ENCODE results near the gene FOXP1. TPM values are rescaled to one million over a fixed set of nuclear protein-coding genes. Genes with fewer than 3 reads are reported as not detected.

Gene FOXP1
- total RNA-seq, 4 donors from 2014 or later, result 13.2 to 46.6 (median 29.2) TPM

- H3K4me3 ChIP-seq, result no peak overlapping the region
- ATAC-seq (no peak), DNase-seq (no peak)
- intact Hi-C loops (cut with DNase I; ENCODE audit: low total_unique reads), result no loop called here
- no peaks in the 10 kb centered on the region for H3K27me3 ChIP-seq
- no peaks in the 10 kb centered on the region for H3K36me3 ChIP-seq
- H3K4me1 ChIP-seq, result peaks cover 2% of the 10 kb centered on the region in 2 donors
- H3K9me3 ChIP-seq, result no peaks in the 10 kb centered on the region
- in situ Hi-C loops (cut with MboI; ENCODE audit: low sequenced_read_pairs in 4 of 4), result no loop called here
- H3K27ac ChIP-seq, result no peak overlapping the region
- TF ChIP-seq POLR2A (IDR thresholded peaks at IDR 0.05) (no peak), CTCF (IDR thresholded peaks at IDR 0.05 in 4 of 5, conservative IDR thresholded peaks at IDR 0.05 in 1 of 5) (no peak)
Observed at GRCh38 chr3:71346061-71346460, 237.5 kb downstream of the FOXP1 start.

- no peak for ATAC-seq
- Histone ChIP-seq H3K27me3 (no peaks in the 10 kb centered on the region), H3K36me3 (no peaks in the 10 kb centered on the region), H3K9me3 (no peaks in the 10 kb centered on the region), H3K27ac (no peak overlapping the region), H3K4me3 (no peak overlapping the region), H3K4me1 (no peaks in the 10 kb centered on the region)
- in situ Hi-C loops (cut with MboI; ENCODE audit: low sequenced_read_pairs in 4 of 4), result no loop called here
- intact Hi-C loops (cut with DNase I; ENCODE audit: low total_unique reads), result no loop called here
- TF ChIP-seq POLR2A (IDR thresholded peaks at IDR 0.05) (no peak), CTCF (IDR thresholded peaks at IDR 0.05 in 4 of 5, conservative IDR thresholded peaks at IDR 0.05 in 1 of 5) (no peak)
- DNase-seq, result no peak
Observed at GRCh38 chr3:71345429-71346040, 238.0 kb downstream of the FOXP1 start.

- TF ChIP-seq CTCF (IDR thresholded peaks at IDR 0.05 in 4 of 5, conservative IDR thresholded peaks at IDR 0.05 in 1 of 5), result no peak
- in situ Hi-C loops (cut with MboI; ENCODE audit: low sequenced_read_pairs in 4 of 4) (no loop called here), intact Hi-C loops (cut with DNase I; ENCODE audit: low total_unique reads) (no loop called here)
- Histone ChIP-seq H3K36me3 (no peaks in the 10 kb centered on the region), H3K4me3 (no peak overlapping the region), H3K9me3 (no peaks in the 10 kb centered on the region), H3K27me3 (no peaks in the 10 kb centered on the region), H3K27ac (no peak overlapping the region), H3K4me1 (no peaks in the 10 kb centered on the region)
- ATAC-seq, result no peak
- no peak for DNase-seq
Observed at GRCh38 chr3:71341721-71342120, 241.8 kb downstream of the FOXP1 start.

- H3K27ac ChIP-seq, result no peak overlapping the region
- ATAC-seq, result no peak
- TF ChIP-seq CTCF (IDR thresholded peaks at IDR 0.05 in 4 of 5, conservative IDR thresholded peaks at IDR 0.05 in 1 of 5) (no peak), POLR2A (IDR thresholded peaks at IDR 0.05) (no peak)
- intact Hi-C loops (cut with DNase I; ENCODE audit: low total_unique reads) (no loop called here), in situ Hi-C loops (cut with MboI; ENCODE audit: low sequenced_read_pairs in 4 of 4) (no loop called here)
- H3K4me3 ChIP-seq, result no peak overlapping the region
- no peaks in the 10 kb centered on the region for H3K27me3 ChIP-seq
- H3K9me3 ChIP-seq, result no peaks in the 10 kb centered on the region
- no peaks in the 10 kb centered on the region for H3K4me1 ChIP-seq
- H3K36me3 ChIP-seq, result no peaks in the 10 kb centered on the region
- DNase-seq, result no peak
Observed at GRCh38 chr3:71339049-71339448, 244.5 kb downstream of the FOXP1 start.

- in situ Hi-C loops (cut with MboI; ENCODE audit: low sequenced_read_pairs in 4 of 4) (no loop called here), intact Hi-C loops (cut with DNase I; ENCODE audit: low total_unique reads) (no loop called here)
- ATAC-seq (no peak), DNase-seq (no peak)
- no peaks in the 10 kb centered on the region for H3K36me3 ChIP-seq
- no peaks in the 10 kb centered on the region for H3K27me3 ChIP-seq
- no peak overlapping the region for H3K27ac ChIP-seq
- peaks cover 0 to 4% of the 10 kb centered on the region in 2 donors for H3K4me1 ChIP-seq
- TF ChIP-seq CTCF (IDR thresholded peaks at IDR 0.05 in 4 of 5, conservative IDR thresholded peaks at IDR 0.05 in 1 of 5) (no peak), POLR2A (IDR thresholded peaks at IDR 0.05) (no peak)
- no peaks in the 10 kb centered on the region for H3K9me3 ChIP-seq
- H3K4me3 ChIP-seq, result no peak overlapping the region
Observed at GRCh38 chr3:71332813-71333212, 250.7 kb downstream of the FOXP1 start.
